Spleen (tissue), 7 donors: ENCODE measurements around the gene ZKSCAN1.

ENCODE experiments used
- CTCF ChIP-seq, 11 experiments: fragments of 200-600 bp in 7 of 11; fragments of 450-650 bp in 4 of 11; sonication (generic) in 4 of 11; IDR thresholded peaks in 8 of 11; conservative IDR thresholded peaks in 3 of 11; 1 replicate in 7 of 11; 2 replicates in 4 of 11; pipeline versions ENCODE4 v1.4.0 to v1.8.0; 2016 to 2021; ENCODE audit warnings: antibody characterized with exemption in 11 of 11, inconsistent platforms in 4 of 11, mild to moderate bottlenecking in 1 of 11
- POLR2A ChIP-seq, 3 donors: fragments of 450-650 bp; IDR thresholded peaks; one replicate each; pipeline ENCODE4 v1.5.1; 2017; ENCODE audit warnings: antibody characterized with exemption in 3 of 3, mild to moderate bottlenecking in 1 of 3
- donor health status: DM: no; HTN: no; CAD: no; lungs with moderate emphysema.
- donor health status: DM: no; HTN: no; CAD: no.
- donor health status: DM: no; HTN: no; CAD: no.

GRCh38 chr7:100033526-100033925, 18.1 kb downstream of the ZKSCAN1 start:
- TF ChIP-seq CTCF (IDR thresholded peaks at IDR 0.05 in 8 of 11, conservative IDR thresholded peaks at IDR 0.05 in 3 of 11) = no peak
- no peak for TF ChIP-seq POLR2A (IDR thresholded peaks at IDR 0.05)
